ENCODE results near the gene EPB41L4B.

- TF ChIP-seq CTCF (IDR thresholded peaks at IDR 0.05; ENCODE audit: low read depth, low read length) = no peak
- no peak for TF ChIP-seq POLR2A (IDR thresholded peaks at IDR 0.05; ENCODE audit: extremely low read depth, insufficient read length)
- TF ChIP-seq MAX (IDR thresholded peaks at IDR 0.05; ENCODE audit: low read depth, low read length) = no peak
- no peak for TF ChIP-seq MYC (IDR thresholded peaks at IDR 0.05; ENCODE audit: low read depth, low read length)
Measured at GRCh38 chr9:109193974-109194556, 126.8 kb downstream of the EPB41L4B start.

Measured in NB4 (cell line).